ENCODE measurements around the gene NTMT1.
A peak's percentile ranks its signal among the peaks of the same experiment; 100 is the strongest.
"Not testable (repeated sequence)": the region's sequence is repeated elsewhere in the genome, so short reads cannot be mapped to it uniquely, and the experiment has no call there.

NTMT1 gene, protein sequence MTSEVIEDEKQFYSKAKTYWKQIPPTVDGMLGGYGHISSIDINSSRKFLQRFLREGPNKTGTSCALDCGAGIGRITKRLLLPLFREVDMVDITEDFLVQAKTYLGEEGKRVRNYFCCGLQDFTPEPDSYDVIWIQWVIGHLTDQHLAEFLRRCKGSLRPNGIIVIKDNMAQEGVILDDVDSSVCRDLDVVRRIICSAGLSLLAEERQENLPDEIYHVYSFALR

DNA sequence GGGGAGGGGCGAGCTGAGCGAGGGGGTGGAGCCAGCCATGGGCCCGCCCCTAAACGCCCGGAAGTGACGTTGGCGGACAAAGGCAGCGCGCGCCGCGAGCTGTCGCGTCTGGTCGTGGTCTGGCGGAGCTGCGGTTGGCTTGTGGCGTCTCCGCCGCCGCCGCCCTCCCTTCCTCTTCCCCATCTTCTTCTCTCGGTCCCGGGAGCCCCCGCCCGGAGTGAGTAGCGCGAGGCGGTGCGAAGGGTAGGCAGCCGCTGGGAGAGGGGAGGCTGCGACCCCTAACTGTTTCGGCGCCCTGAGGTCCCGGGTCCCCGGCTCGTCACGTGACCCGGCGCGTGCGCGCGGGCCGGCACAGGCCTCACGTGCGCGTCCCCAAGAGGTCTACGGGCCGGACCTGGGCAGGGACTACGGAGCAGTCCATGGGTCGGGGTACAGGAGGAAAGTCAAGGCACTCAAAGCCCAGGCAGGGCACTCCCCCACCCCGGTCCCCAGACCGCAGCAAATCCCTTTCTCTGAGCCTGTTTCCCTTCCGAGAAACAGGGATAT, at the start of gene NTMT1:
NTMT1 (plus strand) TSS at position 85 of the 546 bp plus-strand sequence. CDS start 6,541 bp downstream, outside the sequence.
- peak; percentile 85 to 89 for DNase-seq (ENCODE audit: low read depth in 2 of 2)

DNA sequence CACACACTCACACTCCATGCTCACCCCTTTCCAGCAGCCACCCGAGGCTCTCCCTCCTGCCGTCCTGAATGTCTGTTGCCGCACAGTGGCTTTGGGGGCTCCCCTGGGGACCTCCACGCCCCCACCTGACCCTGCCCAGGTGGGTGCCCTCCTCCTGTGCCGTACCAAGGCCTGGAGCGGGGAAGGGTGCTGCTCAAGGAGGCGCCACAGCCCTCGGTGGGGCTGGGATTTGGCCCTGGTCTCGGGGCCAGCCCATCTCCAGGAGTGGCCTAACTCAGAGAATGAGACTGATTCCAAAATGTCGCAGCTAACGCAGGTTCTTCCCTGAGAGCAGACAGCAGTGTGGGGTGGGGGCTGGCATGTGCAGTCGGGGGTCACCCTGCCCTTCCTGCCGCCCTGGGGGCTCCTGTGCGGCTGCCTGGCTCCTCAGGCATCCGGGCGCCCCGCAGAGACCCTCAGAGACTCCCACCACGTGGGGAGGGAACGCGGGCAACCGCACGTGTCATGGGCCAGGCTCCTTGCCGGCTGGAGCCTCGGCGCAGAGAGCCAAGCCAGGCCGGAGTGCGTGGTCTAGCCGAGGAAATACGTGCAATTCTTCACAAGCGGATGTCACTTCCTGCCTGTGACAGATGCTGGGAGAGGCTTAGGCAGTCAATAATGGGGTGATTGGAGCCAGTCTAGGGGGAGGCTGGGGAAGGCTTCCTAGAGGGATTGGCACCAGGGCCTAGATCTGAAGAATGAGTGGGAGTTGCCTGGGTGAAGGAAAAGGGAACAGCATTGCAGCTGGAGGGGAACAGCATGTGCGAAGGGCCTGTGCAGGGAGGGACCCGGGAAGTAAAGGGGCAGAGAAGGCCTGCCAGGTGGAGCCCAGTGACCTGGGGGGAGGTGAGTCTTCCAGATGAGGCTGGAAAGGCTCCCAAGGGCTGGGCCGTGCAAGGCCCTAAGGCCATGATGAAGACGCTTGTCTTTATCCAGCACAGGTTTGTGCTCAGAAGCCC, 49.1 kb upstream of the NTMT1 start:
- DNase-seq (ENCODE audit: low read depth in 2 of 2): no peak

DNA sequence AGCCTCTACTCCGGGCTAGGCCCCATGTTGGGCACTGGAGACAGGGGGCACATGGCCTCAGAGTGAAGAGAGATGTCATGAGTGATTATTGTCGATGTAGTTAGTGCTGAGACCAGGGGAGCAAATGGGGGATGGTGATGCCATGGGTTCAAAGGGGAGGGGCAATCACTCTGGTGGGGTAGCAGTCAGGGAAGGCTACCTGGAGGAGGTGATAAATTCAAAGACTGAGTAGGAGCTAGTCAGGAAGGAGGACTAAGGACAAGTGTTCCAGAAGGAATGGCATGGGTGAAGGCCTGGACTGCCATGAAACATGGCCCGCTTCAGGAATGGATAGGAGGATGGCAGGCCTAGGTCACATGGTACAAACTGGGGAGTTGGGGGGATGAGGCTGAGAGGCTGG, 46.7 kb upstream of the NTMT1 start:
- DNase-seq (ENCODE audit: low read depth in 2 of 2): no peak

DNA sequence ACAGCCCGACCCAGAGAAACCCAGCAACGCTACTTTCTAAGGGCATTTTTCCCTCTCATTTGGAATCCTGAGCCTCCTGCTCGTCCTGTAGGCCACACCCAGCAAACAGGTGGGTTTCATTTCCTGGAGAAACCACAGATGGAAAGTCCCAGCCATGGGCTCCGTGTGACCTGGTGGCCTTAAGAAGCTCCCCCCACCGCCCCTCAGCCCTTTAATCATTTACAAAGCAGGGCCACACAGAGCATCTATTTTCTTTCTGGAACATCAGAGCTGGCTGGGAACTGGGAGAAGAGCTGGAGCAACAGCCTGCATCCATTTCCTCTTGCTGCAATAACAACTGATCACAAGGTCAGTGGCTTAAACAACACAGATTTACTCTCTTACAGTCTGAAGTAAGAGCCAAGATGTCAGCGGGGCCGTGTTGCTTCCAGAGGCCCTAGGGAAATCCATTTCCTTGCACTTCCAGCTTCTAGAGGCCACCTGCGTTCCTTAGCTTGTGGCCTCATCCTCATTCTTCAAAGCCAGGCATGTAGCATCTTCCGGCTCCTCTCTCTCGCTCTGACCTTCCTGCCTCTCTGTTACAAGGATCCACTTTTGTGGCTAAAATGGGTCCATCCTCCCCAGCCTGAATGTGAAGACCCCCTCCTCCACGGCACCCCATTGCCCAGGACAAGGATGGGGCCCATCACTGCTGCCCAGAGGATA, 45.6 kb upstream of the NTMT1 start:
- no peak for DNase-seq (ENCODE audit: low read depth in 2 of 2)

DNA sequence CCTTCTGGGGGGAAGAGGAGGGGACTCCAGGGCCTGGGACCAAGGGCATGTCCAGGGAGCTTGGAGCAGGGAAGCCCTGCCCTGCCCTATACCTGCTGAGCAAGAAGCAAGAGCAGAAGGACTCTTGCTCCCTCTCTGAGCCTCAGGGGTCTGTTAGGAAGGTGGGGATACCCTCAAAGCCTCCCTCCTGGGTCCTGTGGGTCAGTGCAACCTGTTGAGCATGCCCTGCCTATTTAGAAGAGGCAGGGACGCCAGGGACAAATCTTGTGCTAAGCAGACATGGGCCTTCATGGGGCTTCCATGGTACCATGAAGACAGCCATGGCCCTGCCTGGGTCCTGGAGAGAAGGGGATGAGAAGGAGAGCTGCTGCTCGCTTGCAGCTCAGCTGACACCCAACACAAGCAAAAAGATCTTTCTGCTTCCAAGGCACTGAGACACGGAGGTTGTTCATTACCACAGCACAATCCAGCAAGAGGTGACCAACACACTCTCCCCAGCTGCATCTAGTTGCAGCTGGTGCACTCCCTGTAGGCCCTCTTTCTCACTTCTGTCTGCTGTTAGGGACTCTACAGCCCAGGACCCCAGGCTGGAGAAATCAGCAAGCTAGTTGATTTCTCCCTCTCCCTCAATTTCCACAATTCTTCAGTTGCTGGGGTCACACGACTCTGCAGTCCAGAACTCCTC, 44.3 kb upstream of the NTMT1 start:
- no peak for DNase-seq (ENCODE audit: low read depth in 2 of 2)

DNA sequence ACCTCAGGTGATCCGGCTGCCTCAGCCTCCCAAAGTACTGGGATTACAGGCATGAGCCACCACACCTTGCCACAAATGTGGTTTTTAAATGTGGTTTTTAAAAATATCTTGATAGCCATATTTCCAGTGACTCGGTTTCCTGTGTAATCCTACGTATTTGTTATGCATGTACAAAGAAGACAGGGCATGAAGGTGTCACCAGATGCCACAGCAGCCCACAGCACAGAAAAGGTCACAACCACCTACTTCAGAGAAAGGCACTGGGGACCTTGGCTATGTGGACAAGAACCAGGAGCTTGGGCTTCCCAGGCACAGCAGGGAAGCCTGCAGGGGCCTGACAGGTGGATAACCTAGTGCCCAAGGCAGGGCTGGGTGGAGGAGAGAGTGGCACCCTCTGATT, 43.1 kb upstream of the NTMT1 start:
- no peak for DNase-seq (ENCODE audit: low read depth in 2 of 2)

DNA sequence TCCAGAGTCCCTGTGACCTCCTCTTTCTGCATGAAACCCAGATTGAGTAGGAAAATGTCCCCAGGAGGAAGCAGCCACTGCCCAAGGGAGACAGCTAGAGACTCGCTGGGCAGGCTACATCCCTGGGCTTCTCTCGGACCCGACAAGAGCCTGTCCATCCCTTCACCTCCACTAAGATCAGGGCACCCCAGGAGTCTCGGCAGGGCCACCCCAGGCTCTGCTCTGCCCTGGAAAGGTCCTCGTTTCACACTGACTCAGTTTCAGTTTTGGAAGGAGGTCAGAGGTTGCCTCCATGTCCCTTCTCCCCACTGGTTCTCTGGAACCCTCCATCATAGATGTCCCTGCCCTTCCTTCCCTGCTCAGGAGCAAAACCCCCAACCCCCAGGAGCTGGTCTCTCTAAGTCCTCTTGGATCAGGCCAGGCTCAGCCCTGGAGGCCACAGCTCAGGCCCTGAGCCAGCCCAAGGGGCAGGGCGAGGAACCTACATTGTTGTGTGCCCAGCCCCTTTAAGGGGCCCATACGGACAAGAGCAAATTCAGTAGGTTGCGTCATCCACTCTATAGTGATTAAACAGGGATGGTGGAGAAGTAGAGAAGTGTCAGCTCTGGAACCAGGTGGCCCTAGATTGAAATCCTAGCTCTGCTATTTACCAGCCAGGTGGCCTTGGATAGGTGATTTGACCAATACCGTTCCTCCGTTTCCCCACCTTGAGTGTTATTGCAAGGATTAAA, 42.5 kb upstream of the NTMT1 start:
- DNase-seq (ENCODE audit: low read depth in 2 of 2): no peak

DNA sequence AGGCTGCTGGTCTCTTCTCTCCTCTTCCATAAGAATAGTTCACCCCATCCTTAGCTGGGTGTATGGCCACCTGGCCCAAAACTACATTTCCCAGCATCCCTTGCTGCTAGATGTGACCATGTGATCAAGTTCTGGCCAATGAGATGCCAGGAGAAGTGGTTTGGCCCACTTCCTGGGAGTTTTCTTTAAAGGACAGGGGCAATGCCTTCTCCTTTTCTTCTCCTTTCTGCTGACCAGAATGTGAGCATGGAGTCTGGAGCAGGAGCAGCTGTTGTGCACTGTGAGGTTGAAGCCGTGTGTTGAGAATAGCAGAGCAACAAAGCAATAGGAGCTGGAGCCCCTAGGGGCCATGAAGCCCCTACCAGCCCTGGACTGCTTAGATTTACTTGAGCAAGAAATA, 41.8 kb upstream of the NTMT1 start:
- DNase-seq (ENCODE audit: low read depth in 2 of 2): peak; percentile 38 to 46

DNA sequence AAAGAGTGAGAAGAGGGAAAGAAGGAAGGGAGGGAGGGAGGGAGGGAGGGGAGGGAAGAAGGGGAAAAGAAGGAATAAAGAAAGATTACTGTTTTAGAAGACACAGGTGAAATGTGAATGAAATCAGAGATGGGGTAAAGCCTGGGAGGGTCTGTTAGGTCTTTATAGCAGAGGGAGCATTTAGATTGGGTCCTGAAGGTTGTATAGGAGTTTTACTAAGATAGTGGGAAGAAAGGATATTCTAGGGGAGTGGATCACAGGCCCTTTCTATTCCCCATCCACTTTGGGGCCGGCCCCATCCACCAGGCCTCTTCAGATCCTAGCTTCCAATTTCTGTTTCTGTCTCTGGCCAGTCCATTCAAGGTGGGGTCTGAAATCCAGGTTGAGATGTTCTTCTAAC, 40.6 kb upstream of the NTMT1 start:
- no peak for DNase-seq (ENCODE audit: low read depth in 2 of 2)

DNA sequence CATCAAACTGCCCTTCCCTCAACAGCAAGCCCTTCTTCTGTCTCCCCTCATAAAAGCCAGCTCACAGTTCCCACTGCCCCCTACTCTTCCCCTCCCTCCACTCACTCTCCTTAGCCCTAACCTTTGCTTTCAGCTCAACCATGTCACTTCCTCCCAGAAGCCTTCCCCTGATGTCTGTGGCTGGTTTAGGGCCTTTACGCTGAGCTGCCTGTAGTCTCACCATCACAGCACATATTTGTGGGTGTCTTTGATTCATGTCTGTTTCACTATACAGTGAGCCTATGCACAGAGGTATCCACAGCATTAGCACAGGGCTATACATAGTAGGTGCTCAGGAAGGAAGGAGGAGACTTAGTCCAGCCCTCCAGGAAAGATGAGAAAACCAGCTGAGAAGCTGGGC, 39.7 kb upstream of the NTMT1 start:
- no peak for DNase-seq (ENCODE audit: low read depth in 2 of 2)

DNA sequence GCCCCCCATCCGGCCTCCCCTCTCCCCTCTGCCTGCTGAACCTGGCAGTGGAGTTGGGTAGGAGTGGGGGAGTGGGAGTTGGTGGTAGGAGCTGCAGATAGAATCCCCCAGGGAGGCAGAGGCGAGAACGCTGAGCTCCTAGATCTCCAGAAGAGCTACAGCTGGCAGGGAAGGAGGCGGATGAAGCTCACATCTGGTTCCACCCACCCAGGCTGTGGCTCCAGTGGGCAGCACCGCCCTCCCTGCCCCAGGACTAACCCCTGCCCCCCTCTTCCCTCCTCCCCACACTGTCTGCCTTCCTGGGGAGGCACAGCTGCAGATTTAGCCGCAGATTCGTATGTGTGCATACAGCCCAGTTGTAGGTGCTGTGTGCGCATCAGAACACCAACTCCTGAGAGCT, 39.3 kb upstream of the NTMT1 start:
- no peak for DNase-seq (ENCODE audit: low read depth in 2 of 2)

DNA sequence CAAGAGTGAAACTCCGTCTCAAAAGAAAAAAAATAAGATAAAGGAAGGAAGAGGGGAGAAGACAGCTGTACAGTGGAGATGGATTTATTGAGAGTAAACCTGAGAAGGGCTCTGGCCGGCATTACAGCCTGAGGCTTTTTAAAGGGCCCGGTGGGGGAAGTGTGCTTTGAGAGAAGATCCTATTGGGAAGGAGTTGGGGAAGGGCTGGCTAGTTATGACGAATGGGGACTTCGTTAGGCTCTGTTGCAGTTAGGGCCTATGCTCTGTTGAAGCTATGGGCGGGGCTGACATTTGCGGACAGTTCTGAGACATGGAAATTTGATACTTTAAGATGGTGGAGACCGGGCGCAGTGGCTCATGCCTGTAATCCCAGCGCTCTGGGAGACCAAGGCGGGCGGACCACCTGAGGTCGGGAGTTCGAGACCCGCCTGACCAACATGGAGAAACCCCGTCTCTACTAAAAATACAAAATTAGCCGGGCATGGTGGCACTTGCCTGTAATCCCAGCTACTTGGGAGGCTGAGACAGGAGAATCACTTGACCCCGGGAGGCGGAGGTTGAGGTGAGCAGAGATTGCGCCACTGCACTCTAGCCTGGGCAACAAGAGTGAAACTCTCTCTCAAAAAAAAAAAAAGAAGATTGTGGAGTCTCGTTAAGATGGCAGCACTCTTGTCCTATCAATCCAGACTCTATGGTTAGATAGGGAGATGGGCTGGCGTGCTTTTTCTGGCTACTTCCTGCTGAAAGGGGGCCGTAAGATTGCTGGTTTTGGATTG, 38.3 kb upstream of the NTMT1 start:
- DNase-seq (ENCODE audit: low read depth in 2 of 2): no peak

DNA sequence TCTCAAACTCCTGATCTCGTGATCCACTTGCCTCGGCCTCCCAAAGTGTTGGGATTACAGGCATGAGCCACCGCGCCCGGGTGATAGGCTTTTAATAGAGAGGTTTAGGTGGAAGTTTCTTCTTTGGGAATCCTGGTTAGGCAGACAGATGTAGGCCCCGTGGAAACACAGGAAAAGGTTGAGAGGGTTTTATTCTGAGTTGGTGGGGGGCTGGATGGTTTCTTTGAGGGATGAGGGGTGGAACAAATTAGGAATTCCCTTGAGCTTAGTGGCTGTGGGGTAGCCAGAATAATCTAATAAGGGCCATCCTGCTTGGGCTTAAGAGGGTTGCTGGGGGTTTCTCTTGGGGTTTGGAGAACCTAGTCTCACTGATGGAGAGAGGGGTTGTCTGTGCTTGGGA, 35.5 kb upstream of the NTMT1 start:
- DNase-seq (ENCODE audit: low read depth in 2 of 2): no peak

DNA sequence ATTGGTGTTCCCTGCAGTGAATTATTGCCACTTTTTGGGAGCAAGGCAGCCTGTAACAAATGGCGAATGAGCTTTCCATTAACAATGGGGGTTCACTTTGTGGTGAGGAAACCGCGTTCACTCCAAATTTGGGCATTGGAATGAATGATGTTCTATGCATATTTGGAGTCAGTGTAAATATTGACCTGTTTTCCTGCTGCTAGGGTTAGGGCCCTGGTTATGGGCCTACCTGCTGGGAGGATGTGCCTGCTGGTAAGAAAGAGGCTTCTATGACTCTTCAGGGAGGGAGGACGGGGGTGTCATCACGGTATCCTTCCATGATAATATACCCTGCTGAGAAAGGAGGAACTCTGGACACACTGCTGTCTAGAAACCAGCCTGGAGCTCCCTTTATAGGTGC, 34.0 kb upstream of the NTMT1 start:
- no peak for DNase-seq (ENCODE audit: low read depth in 2 of 2)

DNA sequence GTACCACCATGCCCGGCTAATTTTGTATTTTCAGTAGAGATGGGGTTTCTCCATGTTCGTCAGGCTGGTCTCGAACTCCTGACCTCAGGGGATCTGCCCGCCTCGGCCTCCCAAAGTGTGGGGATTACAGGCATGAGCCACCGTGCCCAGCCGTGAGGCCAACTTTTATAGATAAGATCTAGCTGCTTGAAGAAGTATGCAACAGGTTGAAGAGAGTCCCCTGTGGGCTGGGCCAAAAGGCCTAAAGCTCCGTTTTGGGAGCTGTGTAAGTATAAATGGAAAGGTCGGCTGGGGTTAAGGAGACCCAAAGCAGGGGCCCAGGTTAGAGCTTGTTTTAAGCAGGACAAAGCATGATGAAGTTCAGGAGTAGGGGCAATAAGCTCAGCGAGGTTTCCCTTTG, 33.2 kb upstream of the NTMT1 start:
- DNase-seq (ENCODE audit: low read depth in 2 of 2): not testable (repeated sequence)

DNA sequence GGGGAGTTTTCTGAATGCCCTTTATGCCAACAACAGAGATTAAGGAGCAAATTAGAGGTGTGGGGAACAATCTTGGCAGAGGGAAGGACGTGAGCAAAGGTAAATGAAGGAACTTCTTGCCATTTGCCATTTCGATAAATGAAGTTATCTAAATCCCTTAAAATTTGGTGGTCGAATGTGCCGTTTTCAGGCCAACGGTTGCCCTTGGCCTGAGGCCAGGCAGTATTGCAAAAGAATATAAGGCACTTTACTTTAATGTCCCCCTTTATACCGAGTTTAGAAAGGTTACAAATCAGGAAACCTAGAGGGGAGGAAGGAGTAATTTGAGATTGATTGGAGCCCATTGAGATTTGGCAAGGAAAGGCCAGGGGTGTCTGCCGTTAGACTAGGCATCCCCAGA, 31.3 kb upstream of the NTMT1 start:
- DNase-seq (ENCODE audit: low read depth in 2 of 2): no peak

DNA sequence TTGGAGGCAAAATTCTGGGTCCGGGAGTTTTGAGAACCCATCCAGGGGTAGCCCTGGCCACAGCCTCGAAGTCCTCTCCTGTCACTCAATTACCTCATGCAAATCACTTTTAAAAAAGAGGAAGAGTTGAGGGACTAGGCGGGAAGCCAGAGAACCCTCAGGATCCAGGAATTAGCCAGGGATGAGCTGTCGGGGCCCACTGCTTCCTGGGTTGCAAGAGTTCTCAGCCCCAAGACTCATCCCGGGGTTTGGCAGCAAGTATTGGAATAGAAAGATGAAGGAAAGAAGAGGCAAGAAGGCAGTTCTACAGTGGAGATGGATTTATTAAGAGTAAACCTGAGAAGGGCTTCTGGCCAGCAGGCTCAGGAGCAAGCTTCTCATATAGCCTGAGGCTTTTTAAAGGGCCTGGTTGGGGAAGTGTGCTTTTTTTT, 30.6 kb upstream of the NTMT1 start:
- DNase-seq (ENCODE audit: low read depth in 2 of 2): no peak

DNA sequence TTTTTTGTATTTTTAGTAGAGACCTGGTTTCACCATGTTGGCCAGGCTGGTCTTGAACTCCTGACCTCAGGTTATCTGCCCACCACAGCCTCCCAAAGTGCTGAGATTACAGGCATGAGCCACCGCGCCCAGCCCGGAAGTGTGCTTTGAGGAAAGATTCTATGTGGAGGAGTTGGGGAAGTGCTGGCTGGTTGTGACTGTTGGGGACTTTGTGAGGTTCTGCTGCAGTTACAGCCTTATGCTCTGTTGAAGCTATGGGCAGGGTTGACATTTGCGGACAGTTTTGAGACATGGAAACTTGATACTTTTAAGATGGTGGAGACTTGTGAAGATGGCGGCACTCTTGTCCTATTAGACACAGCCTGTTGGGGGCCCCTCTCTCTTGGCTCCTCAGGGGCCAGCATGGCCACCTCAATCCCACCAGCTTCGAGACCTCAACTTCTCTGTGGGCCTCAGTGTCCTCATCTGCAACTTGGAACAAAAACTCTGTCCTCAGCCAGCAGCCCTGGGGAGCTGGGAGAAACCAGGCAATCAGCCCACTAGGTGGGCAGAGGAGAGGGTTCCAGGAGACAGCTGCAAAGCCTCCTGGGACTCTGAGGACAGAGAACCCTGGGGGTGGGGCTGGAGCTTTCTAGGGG, 29.9 kb upstream of the NTMT1 start:
- no peak for DNase-seq (ENCODE audit: low read depth in 2 of 2)

DNA sequence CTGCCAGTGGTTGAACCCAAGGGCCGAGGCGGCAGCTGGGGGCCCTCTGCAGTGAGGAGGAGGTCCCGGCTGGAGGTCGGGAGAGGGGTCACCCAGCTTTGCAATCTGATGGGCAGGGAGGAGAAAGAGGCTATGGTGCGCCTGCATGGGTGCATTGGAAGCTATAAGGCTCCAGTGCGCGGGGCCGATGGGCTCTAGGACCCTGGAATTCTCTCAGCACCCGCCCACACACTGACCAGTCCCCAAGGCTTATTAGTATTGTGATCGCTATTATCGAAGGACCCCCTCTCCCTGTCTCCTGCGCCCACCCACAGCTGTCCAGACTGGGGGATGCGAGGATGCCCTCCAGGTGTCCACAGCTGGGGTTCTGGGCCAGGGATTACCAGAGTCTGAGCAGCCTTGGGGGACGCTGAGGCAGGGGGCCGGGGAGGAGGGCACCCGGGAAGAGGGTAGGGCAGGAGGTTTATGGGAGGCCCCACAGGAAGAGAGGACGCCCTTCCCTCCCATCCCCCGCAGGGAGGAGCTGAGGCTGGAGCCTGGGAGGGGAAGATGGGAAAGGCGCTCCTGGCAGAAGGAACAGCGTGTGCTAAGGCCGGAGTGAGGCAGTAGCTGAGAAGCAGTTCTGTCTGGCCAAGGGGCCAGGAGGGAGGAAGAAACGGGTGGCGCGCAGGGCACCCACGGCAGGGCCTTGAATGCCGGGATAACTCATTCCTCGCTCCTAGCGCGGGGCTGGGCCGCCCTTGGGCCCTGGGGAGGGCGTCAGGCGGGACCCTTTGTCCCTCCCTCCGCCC, 29.2 kb upstream of the NTMT1 start:
- DNase-seq (ENCODE audit: low read depth in 2 of 2): no peak
